TTC549 (cell line): ENCODE results near the gene PLEK.
"Not testable (repeated sequence)": the region's sequence is repeated elsewhere in the genome, so short reads cannot be mapped to it uniquely, and the experiment has no call there.

Experiments used
- FAIRE-seq: peaks from 2 replicates; lab custom pipeline; 2012; peaks lifted over from hg19 to GRCh38; lab: Jason Lieb, UNC

PLEK gene

DNA sequence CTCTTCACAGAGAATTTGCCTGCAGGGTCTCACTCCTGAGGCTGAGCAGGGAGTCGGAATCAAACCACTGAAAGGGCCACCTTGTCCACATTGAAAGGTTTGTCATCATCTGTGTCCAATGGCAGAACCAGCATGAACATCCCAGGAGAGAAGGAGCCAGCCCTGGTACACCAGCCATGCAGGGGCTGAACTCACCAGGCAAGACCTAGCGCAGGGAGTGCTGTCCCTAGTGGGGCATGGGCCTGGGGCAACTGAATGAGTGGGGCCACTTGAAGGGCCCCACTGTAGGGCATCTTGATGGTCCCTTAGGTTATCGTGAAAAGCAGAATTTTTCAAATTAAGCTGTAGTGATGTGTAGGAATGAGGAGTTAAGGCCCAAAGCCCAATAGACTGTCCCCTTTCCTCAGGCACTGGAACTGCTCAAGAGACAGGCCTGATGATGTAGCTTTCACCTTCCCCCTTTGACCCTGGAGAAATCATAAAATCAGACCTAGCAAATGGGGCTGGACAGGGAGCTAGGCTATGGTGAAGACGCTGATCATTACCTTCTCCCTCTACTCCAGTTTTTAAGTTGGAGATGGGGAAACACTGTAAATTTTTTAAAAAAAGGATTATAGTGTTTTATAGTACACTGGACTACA, 8.4 kb upstream of the PLEK start:
- no peak for FAIRE-seq

DNA sequence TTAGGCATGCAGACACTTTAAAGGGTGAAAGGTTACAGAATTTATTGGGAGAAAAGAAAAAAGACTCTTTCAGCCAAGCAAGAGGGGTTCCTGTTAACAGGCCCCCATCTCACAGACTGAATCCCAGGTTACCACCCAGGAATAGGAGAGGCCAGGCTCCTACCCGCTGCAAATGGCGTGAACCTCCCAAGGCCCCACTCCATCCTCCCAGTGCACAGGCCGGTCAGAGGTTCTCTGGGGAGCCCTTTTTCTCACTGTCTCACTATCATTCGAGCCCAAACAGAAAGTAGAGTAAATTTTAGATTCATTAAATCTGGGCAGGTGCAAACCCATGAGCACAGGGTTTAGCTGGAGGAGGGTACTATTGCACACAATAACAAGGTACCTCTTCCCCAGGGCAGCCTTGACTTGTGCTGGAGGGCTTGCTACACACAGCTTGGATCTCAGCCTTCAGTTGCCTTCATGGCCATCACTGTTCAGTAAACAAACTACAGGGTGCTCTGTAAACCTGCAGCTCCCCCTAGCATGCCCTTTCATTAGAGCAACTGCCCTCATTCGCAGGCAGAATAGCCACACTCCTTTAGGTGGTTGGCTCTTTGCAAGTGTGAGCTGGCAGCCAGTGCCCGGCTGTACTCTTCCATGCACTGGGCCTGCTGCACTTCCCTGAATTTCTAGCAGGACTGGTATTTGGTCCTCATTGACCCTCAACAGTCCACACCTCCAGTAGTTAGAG, 7.3 kb upstream of the PLEK start:
- FAIRE-seq, result no peak

DNA sequence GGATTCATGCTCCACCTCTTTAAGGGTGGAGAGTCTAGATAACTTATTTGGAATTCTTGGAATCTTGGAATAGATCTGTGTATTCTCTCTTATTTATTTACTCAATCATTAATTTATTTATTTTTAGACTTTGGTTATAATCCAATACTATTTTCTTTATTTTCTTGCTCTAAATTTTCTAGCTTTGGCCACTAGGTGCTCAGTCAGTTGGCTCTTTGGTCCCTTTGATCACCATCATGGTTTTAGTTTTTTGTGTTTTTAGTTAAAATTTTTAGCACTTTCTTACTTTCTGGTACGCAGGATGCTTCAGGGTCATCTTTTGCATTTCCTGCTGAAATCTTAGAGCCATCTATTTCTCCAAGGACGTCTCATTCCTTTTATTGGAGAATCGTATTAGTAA, 5.2 kb upstream of the PLEK start:
- FAIRE-seq, result no peak

DNA sequence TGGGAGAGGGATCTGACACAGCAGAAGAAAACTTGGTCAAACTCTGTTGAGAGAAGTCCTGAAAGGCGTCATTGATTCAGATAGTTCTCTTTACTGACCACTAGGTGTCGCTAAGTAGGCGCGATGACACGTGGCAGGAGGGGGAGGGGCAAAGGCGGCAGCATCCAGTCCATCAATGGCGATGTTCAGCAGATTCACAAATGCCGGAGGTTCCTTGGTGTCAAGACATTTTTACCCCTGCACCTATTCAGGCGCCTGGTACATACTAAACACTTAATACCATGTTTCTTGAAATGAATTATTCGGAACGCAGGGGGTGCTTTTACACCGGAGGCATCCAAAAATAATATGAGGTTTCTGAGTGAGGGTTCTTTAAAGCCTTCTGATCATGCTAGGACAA, 3.0 kb upstream of the PLEK start:
- peak; percentile 72 for FAIRE-seq

DNA sequence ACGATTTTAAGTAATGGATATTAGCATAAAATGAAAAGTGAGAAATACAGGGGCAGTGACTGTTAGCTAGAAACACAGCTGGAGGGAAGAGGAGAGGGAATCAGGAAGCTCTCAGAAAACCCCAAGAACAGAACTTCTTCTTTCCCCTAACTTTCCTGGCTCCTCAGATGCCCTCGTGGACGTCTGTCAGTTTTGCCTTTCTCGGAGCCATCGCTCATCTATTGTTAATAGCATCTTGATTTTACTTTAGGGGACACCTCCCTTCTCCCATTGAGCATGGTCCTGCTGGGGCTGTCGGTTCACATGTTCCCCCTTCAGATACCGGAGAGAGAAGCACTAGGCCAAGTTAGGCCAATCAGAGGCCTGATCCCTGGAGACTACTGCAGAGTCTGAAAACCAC, 2.3 kb upstream of the PLEK start:
- no peak for FAIRE-seq

DNA sequence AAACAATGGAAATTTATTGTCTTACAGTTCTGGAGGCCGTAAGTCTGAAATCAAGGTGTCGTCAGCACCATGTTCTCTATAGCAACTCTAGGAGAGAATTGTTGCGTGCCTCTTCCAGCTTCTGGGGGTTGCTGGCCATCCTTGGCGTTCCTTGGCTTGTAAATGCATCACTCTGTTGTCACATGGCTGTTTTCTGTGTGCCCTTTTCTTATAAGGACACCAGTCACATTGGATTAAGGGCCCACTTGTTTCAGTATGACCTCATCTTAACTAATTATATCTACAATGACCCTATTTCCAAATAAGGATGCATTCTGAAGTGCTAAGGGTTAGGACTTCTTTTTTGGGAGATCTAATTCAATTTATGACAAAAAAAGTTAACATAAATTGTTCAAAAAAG, 1.4 kb upstream of the PLEK start:
- no peak for FAIRE-seq

DNA sequence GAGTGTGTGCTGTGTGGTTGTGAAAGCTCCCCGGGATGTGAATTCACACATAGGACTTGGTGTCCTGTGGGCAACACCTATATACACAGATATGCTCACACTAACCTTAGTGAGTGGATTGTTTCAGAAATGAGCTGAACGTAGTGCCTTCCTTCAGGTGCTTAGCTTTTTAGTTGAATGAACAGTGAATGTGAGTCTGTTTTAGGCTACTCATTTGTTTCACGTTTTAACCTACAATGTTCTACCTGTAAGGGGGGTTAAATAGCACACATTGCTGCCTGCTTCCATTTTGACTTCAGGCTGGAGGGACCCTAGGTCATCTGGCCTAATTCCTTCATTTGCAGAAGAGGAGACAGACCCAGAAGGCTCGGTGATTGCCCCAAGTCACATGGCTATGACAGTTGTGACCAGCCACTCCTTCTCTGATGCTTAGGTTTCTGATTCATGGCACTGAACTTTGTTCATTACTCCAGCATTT, 1.0 kb downstream of the PLEK start:
- FAIRE-seq, result no peak

DNA sequence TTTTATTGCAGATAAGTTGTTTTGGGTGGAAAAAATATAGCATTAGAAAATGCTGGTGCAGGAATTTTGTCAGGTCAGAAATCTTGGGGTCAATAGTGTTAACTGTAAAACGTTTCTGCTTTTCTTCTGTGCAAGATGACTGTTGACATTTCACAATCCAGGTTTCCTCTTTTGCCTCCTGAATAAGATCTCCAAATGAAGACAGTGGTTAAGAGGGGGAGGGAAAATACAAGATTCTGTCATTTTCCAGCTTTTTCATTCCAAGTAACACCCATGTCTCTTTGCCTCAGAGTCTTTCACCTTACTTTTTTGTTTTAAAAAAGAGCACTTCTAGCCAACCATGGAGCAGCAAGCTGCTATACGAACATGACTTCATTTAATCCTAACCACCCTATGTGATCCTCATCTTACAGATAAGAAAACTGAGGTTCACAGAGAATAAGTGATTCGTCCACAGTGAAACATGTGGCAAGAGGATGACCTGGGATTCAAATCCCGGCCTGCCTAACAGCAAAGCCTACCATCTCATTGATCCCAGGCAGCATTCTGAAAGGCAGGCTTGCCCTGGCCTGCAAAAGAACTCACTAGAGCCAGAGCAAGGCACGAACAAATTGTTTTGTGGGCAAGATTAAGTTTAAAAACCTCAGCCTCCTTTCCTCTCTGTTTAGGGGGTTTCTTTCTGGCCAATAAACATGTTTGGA, 3.0 kb downstream of the PLEK start:
- FAIRE-seq, result no peak

DNA sequence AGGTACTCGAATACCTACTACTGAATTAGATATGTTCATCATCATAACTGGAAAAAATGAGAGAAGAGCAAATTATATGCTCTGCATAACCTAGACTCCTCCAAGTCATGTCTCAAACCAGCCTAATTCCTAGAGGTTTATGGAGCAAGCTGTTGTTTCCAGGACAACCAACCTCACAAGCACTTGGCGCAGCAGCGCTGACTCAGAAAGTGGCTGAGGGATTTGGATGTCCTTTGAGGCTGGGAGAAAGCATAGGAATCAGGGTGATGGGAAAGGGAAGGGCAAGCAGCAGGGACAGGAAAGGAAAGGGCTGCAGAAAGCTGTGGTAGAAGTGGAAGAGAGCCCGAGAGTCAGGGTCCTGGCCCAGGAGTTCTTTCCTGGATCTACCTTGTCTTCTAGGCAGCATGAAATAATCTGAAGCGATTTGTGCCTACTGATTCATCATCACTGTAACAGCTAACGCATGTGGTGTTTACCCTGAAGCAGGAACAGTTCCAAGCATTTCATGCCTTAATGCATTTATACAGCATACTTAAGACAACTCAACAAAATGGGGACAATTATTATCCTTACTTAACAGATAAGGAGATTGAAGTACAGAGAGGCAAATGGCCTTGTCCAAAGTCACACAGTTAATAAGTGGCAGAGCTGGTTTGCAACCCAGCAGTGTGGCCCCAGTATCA, 3.7 kb downstream of the PLEK start:
- no peak for FAIRE-seq

DNA sequence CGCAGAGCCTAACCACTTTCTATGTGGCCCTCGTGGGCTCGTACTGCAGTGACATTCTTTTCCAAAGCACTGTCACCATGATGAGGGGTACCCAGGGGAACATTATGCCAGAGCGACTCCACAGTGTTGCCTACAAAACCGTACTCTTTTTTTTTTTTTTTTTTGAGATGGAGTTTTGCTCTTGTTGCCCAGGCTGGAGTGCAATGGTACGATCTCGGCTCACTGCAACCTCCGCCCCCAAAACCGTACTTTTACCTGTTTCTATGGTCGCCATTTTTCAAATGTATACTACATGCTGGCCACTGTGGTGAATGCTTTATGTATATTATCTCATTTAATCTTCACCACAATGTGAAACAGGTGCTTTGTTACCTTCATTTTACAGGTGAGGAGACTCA, 4.3 kb downstream of the PLEK start:
- FAIRE-seq, result no peak

DNA sequence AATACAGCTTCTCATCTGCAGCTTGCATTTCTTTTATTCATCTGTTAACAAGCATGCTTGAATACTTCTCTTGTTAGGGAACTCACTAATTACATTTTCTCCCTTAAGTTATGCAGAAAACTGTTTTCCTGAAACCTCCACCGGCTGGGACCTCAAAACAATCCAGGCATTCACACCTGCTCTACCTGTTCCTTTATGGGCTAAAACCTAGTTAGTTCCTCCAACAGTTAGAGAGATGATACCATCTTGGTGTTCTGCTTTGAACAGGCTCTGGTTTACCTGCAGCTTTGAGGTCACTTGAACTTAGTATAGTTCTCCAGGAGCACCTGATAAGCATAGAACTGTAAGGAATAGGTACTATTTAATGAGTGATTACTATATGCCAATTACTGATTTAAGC, 6.1 kb downstream of the PLEK start:
- FAIRE-seq, result no peak

DNA sequence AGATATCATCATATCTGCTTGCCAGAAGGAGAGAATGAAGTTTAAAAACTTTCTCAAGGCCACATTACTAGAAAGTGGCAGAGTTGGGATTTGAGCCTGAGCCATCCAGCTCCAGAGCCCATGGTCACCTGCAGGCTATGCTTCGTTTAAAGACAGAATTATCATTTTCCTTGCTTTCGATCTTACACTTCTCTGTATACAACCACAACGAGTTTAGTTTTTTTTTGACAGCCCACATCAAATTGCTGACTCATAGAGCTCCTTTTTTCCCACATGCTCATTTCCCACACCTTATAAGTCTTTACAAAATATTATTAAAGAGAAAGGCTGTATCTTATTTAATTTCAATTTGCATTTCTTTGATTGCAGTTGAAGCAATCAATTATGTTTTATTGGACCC, 6.5 kb downstream of the PLEK start:
- no peak for FAIRE-seq

DNA sequence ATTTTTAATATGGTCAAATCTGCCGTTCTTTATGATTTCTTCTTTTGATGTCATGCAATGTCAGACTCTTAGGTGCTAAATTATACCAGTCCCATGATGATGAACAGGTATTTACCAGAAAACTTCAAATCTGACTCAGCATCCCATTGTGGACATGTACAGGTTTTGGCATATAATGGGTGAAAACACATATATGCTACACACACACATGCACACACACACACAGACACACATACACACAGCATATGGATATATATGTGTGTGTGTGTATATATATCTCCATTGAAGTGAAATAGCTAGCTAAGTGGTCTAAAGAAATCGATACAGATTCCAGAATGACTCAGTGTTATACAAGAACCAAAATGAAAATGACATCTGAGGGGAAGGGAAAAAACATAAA, 7.4 kb downstream of the PLEK start:
- no peak for FAIRE-seq

DNA sequence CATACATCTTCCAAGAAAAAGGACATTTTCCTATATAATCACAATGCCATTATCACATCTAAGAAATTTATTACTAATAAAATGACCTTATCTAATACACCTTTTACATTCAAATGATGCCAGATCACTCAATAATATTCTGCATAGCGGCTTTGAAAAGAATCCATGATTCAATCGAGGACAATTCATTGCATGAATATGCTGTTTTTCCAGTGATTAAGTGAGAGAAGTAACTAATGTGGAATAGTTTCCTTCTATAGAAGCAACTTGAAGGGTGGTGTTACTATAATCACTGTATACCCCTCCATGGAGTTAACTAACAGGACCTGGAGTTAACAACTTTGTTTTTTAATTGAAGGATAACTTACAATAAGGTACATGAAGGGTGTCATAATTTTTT, 9.1 kb downstream of the PLEK start:
- FAIRE-seq, result no peak

DNA sequence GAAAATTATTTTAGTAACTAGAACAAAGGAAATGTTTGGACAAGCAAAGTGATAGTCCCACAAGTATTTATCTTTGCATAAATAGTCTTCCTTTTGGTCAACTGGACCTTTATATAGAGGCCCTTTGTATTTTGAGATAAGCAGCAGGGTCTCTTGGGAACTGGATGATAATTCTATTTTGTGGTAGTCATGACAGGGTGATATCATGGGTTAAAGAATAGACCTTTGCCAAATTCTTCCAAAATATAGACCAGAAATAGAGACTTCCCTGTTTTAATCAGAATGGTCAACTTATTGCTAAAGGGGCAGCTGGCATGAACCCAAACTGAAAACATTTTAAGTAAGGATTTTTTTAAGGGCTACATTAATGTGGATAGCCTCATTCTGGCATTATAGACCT, 10.5 kb downstream of the PLEK start:
- no peak for FAIRE-seq

DNA sequence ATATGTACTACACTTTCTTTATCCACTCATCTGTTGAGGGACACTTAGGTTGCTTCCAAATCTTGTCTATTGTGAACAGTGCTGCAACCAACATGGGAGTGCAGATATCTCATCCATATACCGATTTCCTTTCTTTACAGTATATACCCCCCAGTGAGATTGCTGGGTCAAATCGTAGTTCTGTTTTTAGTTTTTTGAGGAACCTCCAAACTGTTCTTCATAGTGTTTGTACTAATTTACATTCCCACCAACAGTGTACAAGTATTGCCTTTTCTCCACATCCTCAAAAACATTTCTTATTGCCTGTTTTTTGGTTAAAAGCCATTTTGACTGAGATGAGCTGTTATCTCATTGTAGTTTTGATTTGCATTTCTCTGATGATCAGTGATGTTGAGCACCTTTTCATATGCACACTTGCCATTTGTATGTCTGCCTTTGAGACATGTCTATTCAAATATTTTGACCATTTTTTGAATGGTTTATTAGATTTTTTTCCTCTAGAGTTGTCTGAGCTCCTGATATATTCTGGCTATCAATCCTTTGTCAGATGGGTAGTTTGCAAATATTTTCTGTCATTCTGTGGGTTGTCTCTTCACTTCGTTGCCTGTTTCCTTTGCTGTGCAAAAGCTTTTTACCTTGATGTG, 12.2 kb downstream of the PLEK start:
- no peak for FAIRE-seq

DNA sequence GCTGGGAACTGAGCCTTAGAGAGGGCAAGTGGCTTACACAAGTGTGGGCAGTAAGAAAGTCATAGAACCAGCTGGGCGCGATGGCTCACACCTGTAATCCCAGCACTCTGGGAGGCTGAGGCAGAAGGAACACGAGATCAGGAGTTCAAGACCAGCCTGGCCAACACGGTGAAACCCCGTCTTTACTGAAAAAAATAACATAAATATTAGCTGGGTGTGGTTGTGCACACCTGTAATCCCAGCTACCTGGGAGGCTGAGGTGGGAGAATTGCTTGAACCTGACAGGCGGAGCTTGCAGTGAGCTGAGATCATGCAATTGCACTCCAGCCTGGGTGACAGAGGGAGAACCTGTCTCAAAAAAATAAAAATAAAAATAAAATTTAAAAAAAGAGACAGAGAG, 13.7 kb downstream of the PLEK start:
- FAIRE-seq, result not testable (repeated sequence)

DNA sequence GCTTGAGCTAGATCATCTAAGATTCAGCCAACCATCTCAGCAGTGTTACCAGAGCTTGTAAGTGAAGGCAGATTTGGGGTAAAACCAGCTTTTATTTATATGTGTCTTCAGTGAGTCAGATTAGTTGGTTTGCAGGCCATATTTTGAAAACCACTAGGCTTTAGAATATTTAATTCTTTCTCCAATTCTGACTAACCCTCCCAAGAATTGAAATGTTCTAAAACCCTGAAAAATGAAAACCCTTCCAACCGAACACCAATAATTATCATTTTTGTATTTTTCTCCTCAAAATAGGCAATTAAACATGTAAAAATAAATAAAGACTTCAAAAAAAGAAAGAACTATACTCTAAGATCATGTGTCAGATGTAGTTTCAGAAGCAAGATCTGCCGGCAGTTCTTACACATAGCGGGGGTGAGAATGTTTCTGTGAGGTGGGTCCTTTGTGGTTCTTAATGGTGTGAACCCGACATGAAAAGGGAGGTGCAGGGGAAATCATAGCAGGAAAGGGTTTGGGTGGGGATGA, 14.2 kb downstream of the PLEK start:
- FAIRE-seq, result no peak

DNA sequence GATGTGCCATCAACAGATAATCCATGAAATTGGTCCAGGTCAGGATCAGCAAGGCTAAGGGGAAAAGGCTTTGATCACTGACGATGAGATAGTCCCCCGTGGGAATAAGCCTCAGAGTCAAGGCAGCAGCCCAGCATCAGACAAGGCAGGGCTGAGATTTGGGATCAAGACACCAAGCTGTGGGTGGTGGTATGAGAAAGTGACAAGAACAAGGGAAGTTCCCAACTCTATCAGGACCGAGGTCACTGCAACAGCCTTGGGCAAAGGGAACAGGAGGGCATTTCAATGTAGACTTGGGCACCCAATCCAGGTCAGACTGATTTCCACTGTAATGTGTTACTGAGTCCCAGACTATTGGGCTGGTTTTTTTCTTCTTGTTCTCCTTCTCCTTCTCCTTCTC, 18.7 kb downstream of the PLEK start:
- FAIRE-seq, result no peak

DNA sequence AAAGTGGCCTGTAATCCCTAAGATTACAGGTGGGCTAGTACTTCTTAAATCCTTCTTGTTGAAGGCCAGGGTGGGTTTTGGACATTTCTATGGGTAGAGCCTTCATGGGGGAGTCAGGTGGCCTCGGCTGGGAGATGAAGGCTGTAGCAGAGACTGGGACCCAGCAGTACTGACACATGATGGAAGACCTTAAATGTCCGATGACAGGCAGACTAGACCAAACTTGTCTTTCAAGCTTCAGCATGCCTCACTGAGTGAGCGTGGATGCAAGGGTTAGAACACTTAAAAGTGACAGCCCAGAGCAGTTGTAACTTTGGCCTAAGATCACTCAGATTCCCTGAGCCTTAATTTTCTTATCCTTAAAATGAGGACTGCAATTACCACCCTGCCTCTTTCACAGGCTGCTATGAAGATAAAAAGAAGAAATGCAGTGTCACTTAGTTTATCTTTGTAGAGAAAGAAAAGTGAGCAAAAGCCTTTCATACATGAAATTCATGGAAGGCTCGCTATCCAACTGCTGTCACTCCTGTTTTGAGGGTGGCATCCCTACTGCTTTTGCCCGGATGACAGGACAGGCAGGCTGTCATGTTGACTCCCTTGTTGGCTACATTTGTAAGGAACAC, 19.5 kb downstream of the PLEK start:
- FAIRE-seq, result no peak

DNA sequence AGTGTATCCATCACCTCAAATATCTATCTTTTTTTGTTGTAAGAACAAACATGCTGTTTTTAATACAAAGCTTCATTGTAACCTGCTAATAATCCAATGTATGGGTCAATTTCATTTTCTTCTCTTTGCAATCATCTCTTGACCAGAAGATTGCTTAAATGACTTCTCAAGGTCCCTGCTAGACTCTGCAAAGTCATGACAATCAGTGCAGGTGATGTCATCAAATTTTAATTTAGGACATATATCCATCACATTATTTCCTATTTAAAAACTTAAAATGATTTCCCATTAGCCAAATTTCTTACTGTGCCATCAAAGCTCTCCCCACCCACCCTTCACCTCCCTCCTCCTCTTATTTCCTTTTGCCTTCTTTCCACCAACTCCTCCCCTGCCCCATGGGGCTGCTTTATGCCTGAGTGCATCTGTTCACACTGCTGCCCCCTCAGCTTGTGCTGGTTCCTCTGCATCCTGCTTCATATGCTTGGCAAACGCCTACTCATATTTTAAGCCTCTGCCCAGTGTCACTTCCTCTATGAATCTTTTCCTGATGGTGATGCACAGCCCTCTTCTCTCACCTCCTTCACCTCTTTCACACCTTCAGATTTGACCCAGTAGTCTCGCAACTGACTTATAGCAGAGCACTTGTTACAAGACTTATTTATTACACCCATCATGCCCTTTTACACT, 20.3 kb downstream of the PLEK start:
- FAIRE-seq, result no peak
